ENCODE data around the gene FAM107A.
"Not testable (repeated sequence)": the region's sequence is repeated elsewhere in the genome, so short reads cannot be mapped to it uniquely, and the experiment has no call there.

FAM107A gene

GRCh38 chr3:58535531-58536500, 41.4 kb downstream of the FAM107A start:
- DNase-seq, result no peak

GRCh38 chr3:58534592-58535494, 42.3 kb downstream of the FAM107A start:
- DNase-seq, result no peak

GRCh38 chr3:58532794-58533220, 44.4 kb downstream of the FAM107A start:
- peak; percentile 56 to 76 (median 60) for DNase-seq

GRCh38 chr3:58531956-58532355, 45.2 kb downstream of the FAM107A start:
- peak in 1 of 3 experiments; percentile 18 for DNase-seq

GRCh38 chr3:58531555-58531954, 45.6 kb downstream of the FAM107A start:
- DNase-seq, result no peak

GRCh38 chr3:58530354-58530865, 46.8 kb downstream of the FAM107A start:
- no peak for DNase-seq

- DNase-seq, result no peak
Measured at GRCh38 chr3:58529516-58530353, 47.5 kb downstream of the FAM107A start.

- DNase-seq, result no peak
Measured at GRCh38 chr3:58528629-58529028, 48.6 kb downstream of the FAM107A start.

- DNase-seq, result not testable (repeated sequence)
Measured at GRCh38 chr3:58527440-58527839, 49.8 kb downstream of the FAM107A start.

GRCh38 chr3:58526515-58526957, 50.7 kb downstream of the FAM107A start:
- DNase-seq, result no peak

GRCh38 chr3:58524326-58524888, 52.8 kb downstream of the FAM107A start:
- DNase-seq, result no peak

GRCh38 chr3:58522759-58523425, 54.3 kb downstream of the FAM107A start:
- DNase-seq, result no peak

- peak in 1 of 3 experiments; percentile 2 for DNase-seq
Measured at GRCh38 chr3:58521917-58522631, 55.1 kb downstream of the FAM107A start.

- no peak for DNase-seq
Measured at GRCh38 chr3:58521336-58521670, 55.9 kb downstream of the FAM107A start.

GRCh38 chr3:58520403-58521335, 56.5 kb downstream of the FAM107A start:
- peak in 2 of 3 experiments; percentile 22 to 43 for DNase-seq

- DNase-seq, result no peak
Measured at GRCh38 chr3:58519668-58520402, 57.4 kb downstream of the FAM107A start.

GRCh38 chr3:58518291-58518789, 58.9 kb downstream of the FAM107A start:
- peak in 2 of 3 experiments; percentile 14 to 57 for DNase-seq

- no peak for DNase-seq
Measured at GRCh38 chr3:58514405-58514804, 62.8 kb downstream of the FAM107A start.

All from NCI-H1417 (cell line).